NB4 (cell line): ENCODE measurements around the gene KHDRBS1.

Source experiments
- POLR2A ChIP-seq: IDR thresholded peaks from 2 replicates; pipeline ENCODE4 v1.6.1; 2011; ENCODE audit warnings: mild to moderate bottlenecking; ENCODE audit not compliant: insufficient read length; ENCODE audit errors: extremely low read depth
- TF ChIP-seq, protein P1 (sequence below): IDR thresholded peaks from one replicate; pipeline ENCODE4 v1.5.1; 2012; ENCODE audit warnings: low read depth, low read length

DNA sequence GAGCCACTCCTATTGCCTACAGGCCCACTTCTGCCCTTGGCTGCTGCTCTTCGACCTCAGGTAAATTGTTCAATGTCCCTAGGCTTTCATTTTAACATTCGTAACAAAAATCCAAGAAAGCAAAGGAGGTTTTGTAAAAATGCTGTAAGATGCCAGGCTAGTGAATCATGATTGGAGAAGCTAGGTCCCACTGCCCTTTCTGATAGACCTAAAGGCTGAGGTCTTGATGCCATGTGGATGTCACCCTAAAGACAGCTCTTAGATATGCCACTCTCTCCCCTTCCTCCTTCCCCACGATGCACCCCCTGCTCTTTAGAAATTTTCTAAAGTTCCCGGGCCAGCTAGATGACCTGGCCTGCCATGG is 49.2 kb downstream of the KHDRBS1 start:
- TF ChIP-seq, protein P1, sequence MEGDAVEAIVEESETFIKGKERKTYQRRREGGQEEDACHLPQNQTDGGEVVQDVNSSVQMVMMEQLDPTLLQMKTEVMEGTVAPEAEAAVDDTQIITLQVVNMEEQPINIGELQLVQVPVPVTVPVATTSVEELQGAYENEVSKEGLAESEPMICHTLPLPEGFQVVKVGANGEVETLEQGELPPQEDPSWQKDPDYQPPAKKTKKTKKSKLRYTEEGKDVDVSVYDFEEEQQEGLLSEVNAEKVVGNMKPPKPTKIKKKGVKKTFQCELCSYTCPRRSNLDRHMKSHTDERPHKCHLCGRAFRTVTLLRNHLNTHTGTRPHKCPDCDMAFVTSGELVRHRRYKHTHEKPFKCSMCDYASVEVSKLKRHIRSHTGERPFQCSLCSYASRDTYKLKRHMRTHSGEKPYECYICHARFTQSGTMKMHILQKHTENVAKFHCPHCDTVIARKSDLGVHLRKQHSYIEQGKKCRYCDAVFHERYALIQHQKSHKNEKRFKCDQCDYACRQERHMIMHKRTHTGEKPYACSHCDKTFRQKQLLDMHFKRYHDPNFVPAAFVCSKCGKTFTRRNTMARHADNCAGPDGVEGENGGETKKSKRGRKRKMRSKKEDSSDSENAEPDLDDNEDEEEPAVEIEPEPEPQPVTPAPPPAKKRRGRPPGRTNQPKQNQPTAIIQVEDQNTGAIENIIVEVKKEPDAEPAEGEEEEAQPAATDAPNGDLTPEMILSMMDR = no peak
- TF ChIP-seq POLR2A = no peak
